ENCODE results near the gene CUBN. TPM values are rescaled to one million over a fixed set of nuclear protein-coding genes. Genes with fewer than 3 reads are reported as not detected.

Gene CUBN
- total and polyA plus RNA-seq, 12 donors = 0.41 to 9.3 (median 1.3) TPM

GRCh38 chr10:16965740-16966447, 163.7 kb downstream of the CUBN start:
- peaks cover 0 to 6% of the 10 kb centered on the region in 2 donors for H3K4me1 ChIP-seq (replicated peaks in 1 of 2)
- no peak overlapping the region for H3K4me3 ChIP-seq
- peak in 3 of 7 donors; percentile 17 to 44 (median 18) for DNase-seq
- no peaks in the 10 kb centered on the region for H3K36me3 ChIP-seq (replicated peaks in 1 of 2)
- H3K9me3 ChIP-seq (replicated peaks in 1 of 3) = no peaks in the 10 kb centered on the region
- H3K27ac ChIP-seq = no peak overlapping the region
- WGBS, 4 donors = 70 to 78% (median 73%) methylated on average over 8 of the region's 8 CpGs
- intact Hi-C loops (cut with DNase I) = no loop called here
- H3K27me3 ChIP-seq = no peaks in the 10 kb centered on the region
- TF ChIP-seq POLR2A (IDR thresholded peaks at IDR 0.05) = no peak
- TF ChIP-seq CTCF (IDR thresholded peaks at IDR 0.05) = no peak

- H3K4me3 ChIP-seq = no peak overlapping the region
- no peaks in the 10 kb centered on the region for H3K36me3 ChIP-seq (replicated peaks in 1 of 2)
- WGBS, 4 donors = 78 to 88% (median 82%) methylated on average over 7 of the region's 7 CpGs
- H3K27ac ChIP-seq = no peak overlapping the region
- intact Hi-C loops (cut with DNase I) = no loop called here
- DNase-seq = no peak
- no peaks in the 10 kb centered on the region for H3K27me3 ChIP-seq
- H3K4me1 ChIP-seq (replicated peaks in 1 of 2) = peaks cover 0 to 6% of the 10 kb centered on the region in 2 donors
- TF ChIP-seq POLR2A (IDR thresholded peaks at IDR 0.05) = no peak
- H3K9me3 ChIP-seq (replicated peaks in 1 of 3) = no peaks in the 10 kb centered on the region
Measured at GRCh38 chr10:16965344-16965616, 164.3 kb downstream of the CUBN start.

- no peak for DNase-seq
- Histone ChIP-seq H3K9me3 (replicated peaks in 1 of 3) (no peaks in the 10 kb centered on the region), H3K4me1 (replicated peaks in 1 of 2) (peaks cover 0 to 6% of the 10 kb centered on the region in 2 donors), H3K4me3 (no peak overlapping the region), H3K36me3 (replicated peaks in 1 of 2) (no peaks in the 10 kb centered on the region), H3K27ac (no peak overlapping the region), H3K27me3 (no peaks in the 10 kb centered on the region)
- 83 to 86% (median 86%) methylated on average over 15 of the region's 15 CpGs for WGBS, 4 donors
- no peak for TF ChIP-seq CTCF (IDR thresholded peaks at IDR 0.05)
- no peak for TF ChIP-seq POLR2A (IDR thresholded peaks at IDR 0.05)
- intact Hi-C loops (cut with DNase I) = no loop called here
Measured at GRCh38 chr10:16964576-16965343, 164.9 kb downstream of the CUBN start.

GRCh38 chr10:16960551-16960950, 169.1 kb downstream of the CUBN start:
- no peak for DNase-seq
- no peak overlapping the region for H3K27ac ChIP-seq
- no peak for TF ChIP-seq CTCF (IDR thresholded peaks at IDR 0.05)
- TF ChIP-seq POLR2A (IDR thresholded peaks at IDR 0.05) = no peak
- intact Hi-C loops (cut with DNase I) = no loop called here
- no peak overlapping the region for H3K4me3 ChIP-seq
- H3K9me3 ChIP-seq (replicated peaks in 1 of 3) = no peaks in the 10 kb centered on the region
- 90 to 98% (median 95%) methylated on average over 4 of the region's 4 CpGs for WGBS, 4 donors
- no peaks in the 10 kb centered on the region for H3K27me3 ChIP-seq
- no peaks in the 10 kb centered on the region for H3K4me1 ChIP-seq (replicated peaks in 1 of 2)
- H3K36me3 ChIP-seq (replicated peaks in 1 of 2) = no peaks in the 10 kb centered on the region
